Hepatocyte (in vitro differentiated cells): ENCODE measurements around the gene AGRN. TPM values are rescaled to one million over a fixed set of nuclear protein-coding genes. Genes with fewer than 3 reads are reported as not detected.
"Not testable (repeated sequence)": the region's sequence is repeated elsewhere in the genome, so short reads cannot be mapped to it uniquely, and the experiment has no call there.

Experiments used
- DNase-seq: peaks from one replicate; pipeline ENCODE4 v3.0.0-alpha.2; 2016; ENCODE audit warnings: low spot score
- H2AFZ ChIP-seq: fragments of 200-600 bp; sonication (generic); 2 replicates; pipeline ENCODE4 v1.6.0; 2016; ENCODE audit warnings: antibody characterized with exemption, mild to moderate bottlenecking
- H3K27ac ChIP-seq: fragments of 200-600 bp; sonication (generic); 2 replicates; pipeline ENCODE4 v1.5.1; 2016; ENCODE audit warnings: mild to moderate bottlenecking
- H3K27me3 ChIP-seq: fragments of 200-600 bp; sonication (generic); 2 replicates; pipeline ENCODE4 v1.6.1; 2016
- H3K36me3 ChIP-seq: fragments of 200-600 bp; sonication (generic); replicated peaks from 2 replicates; pipeline ENCODE4 v1.5.1; 2016; ENCODE audit warnings: low read depth; ENCODE audit not compliant: insufficient read depth
- H3K4me1 ChIP-seq: fragments of 200-600 bp; sonication (generic); 2 replicates; pipeline ENCODE4 v1.5.1; 2016; ENCODE audit warnings: mild to moderate bottlenecking, moderate library complexity; ENCODE audit not compliant: insufficient read depth
- H3K4me2 ChIP-seq: fragments of 200-600 bp; sonication (generic); 2 replicates; pipeline ENCODE4 v1.6.0; 2016
- H3K4me3 ChIP-seq: fragments of 200-600 bp; sonication (generic); 2 replicates; pipeline ENCODE4 v1.5.1; 2016; ENCODE audit warnings: mild to moderate bottlenecking
- H3K79me2 ChIP-seq: fragments of 200-600 bp; sonication (generic); 2 replicates; pipeline ENCODE4 v1.6.0; 2017; ENCODE audit warnings: mild to moderate bottlenecking
- H3K9me2 ChIP-seq: fragments of 200-600 bp; sonication (generic); replicated peaks from 2 replicates; pipeline ENCODE4 v1.6.0; 2017; ENCODE audit warnings: mild to moderate bottlenecking; ENCODE audit not compliant: insufficient read depth
- H3K9me3 ChIP-seq: fragments of 200-600 bp; sonication (generic); 2 replicates; pipeline ENCODE4 v1.5.1; 2016; ENCODE audit warnings: low read depth, mild to moderate bottlenecking
- H4K20me1 ChIP-seq: fragments of 200-600 bp; sonication (generic); 2 replicates; pipeline ENCODE4 v1.6.0; 2016; ENCODE audit warnings: mild to moderate bottlenecking; ENCODE audit not compliant: insufficient read depth, poor library complexity, severe bottlenecking
- EZH2 ChIP-seq: fragments of 200-600 bp; sonication (generic); IDR thresholded peaks from 2 replicates; pipeline ENCODE4 v1.6.1; 2016; ENCODE audit warnings: antibody characterized with exemption, mild to moderate bottlenecking, borderline replicate concordance
- EZH2phosphoT487 ChIP-seq: fragments of 200-600 bp; sonication (generic); IDR thresholded peaks from one replicate; pipeline ENCODE4 v1.6.1; 2018; ENCODE audit warnings: antibody characterized with exemption, mild to moderate bottlenecking, low read depth, moderate library complexity; ENCODE audit not compliant: unreplicated experiment, severe bottlenecking
- WGBS: methylation state at CpG from one replicate; pipeline ENCODE4 v1.1.6; 2016; ENCODE audit warnings: low lambda C conversion rate; ENCODE audit errors: missing lambda C conversion rate; 5-methylcytosine and 5-hydroxymethylcytosine counted together
- polyA plus RNA-seq: library from polyadenylated mRNA; unstranded; fragments of >200 nt; fragmentation: Nextera tagmentation; extraction: Ambion mirVana; gene quantifications from 2 replicates; pipeline ENCODE4 v1.2.1, GENCODE V29; 2016
- small RNA-seq: library from RNA; depleted of rRNA; stranded (forward); fragments of <200 nt; gene quantifications from one replicate; pipeline ENCODE3, GENCODE V24; 2014
- total RNA-seq: library from RNA; depleted of rRNA; stranded (reverse); fragments of >200 nt; gene quantifications from 2 replicates; pipeline ENCODE4 v1.2.3, GENCODE V29; 2014
- TF ChIP-seq, protein P1 (sequence below): fragments of 200-600 bp; sonication (generic); IDR thresholded peaks from 2 replicates; pipeline ENCODE4 v1.5.1; 2016; ENCODE audit warnings: antibody characterized with exemption, mild to moderate bottlenecking; ENCODE audit not compliant: poor library complexity

Gene AGRN
- total and polyA plus RNA-seq, 2 experiments from 2014 or later: 53.3 to 81.8 TPM

DNA sequence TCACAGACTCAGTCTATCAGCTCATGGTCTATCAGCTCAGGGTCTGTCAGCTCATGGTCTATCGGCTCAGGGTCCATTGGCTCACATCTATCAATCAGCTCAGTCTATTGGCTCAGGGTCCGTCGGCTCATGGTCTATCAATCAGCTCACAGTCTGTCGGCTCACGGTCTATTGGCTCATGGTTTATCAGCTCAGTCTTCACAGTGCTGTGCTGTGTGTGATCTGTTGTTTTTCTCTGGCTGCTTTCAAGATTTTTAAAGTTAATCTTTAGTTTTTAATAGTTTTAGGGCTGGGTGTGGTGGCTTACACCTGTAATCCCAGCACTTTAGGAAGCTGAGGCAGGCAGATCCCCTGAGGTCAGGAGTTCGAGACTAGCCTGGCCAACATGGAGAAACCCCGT is 81.6 kb downstream of the AGRN start:
- Histone ChIP-seq H2AFZ (no peak overlapping the region), H3K4me1 (no peaks in the 10 kb centered on the region), H4K20me1 (no peaks in the 10 kb centered on the region), H3K27me3 (no peaks in the 10 kb centered on the region), H3K27ac (no peak overlapping the region), H3K79me2 (peaks cover 6% of the 10 kb centered on the region), H3K4me2 (no peak overlapping the region), H3K9me2 (no peaks in the 10 kb centered on the region), H3K4me3 (no peak overlapping the region), H3K36me3 (no peaks in the 10 kb centered on the region), H3K9me3 (no peaks in the 10 kb centered on the region)
- no peak for DNase-seq
- TF ChIP-seq, protein P1, sequence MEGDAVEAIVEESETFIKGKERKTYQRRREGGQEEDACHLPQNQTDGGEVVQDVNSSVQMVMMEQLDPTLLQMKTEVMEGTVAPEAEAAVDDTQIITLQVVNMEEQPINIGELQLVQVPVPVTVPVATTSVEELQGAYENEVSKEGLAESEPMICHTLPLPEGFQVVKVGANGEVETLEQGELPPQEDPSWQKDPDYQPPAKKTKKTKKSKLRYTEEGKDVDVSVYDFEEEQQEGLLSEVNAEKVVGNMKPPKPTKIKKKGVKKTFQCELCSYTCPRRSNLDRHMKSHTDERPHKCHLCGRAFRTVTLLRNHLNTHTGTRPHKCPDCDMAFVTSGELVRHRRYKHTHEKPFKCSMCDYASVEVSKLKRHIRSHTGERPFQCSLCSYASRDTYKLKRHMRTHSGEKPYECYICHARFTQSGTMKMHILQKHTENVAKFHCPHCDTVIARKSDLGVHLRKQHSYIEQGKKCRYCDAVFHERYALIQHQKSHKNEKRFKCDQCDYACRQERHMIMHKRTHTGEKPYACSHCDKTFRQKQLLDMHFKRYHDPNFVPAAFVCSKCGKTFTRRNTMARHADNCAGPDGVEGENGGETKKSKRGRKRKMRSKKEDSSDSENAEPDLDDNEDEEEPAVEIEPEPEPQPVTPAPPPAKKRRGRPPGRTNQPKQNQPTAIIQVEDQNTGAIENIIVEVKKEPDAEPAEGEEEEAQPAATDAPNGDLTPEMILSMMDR: no peak
- TF ChIP-seq EZH2 (no peak), EZH2phosphoT487 (no peak)
- WGBS: 97% methylated on average over 7 of the region's 7 CpGs

DNA sequence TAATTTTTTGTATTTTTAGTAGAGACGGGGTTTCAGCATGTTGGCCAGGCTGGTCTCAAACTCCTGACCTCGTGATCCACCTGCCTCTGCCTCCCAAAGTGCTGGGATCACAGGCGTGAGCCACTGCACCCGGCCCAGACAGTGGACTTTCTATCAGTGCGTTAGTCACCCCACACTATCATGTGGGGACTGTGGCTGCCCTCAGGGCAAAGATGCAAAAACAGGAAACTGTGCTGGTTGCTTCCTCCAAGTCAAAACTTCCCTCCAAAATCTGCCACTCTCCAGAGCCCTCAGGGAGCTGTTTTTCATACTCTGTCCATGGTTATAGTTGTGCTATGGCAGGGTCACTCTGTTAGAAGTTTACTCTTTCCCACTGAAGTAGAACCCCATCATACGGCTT is 84.2 kb downstream of the AGRN start:
- H2AFZ ChIP-seq, H3K79me2 ChIP-seq, H4K20me1 ChIP-seq, H3K4me2 ChIP-seq, H3K4me3 ChIP-seq, DNase-seq, H3K27me3 ChIP-seq, H3K4me1 ChIP-seq, H3K27ac ChIP-seq, H3K9me3 ChIP-seq, H3K9me2 ChIP-seq, H3K36me3 ChIP-seq: not testable (repeated sequence)
- WGBS: 91% methylated on average over 6 of the region's 6 CpGs

Small RNA genes lying within 50 kb of the gene (small RNA-seq; reads per million reads assigned to genes)
- gene AL645608.3: not detected

Other genes with a start within 250 kb of the AGRN start
- gene SAMD11, start 96.2 kb upstream of the AGRN start, total RNA-seq: 9.5 and 10.2 TPM in 2 replicates
- 17.1 and 20.1 TPM in 2 replicates for gene SAMD11, start 96.2 kb upstream of the AGRN start, polyA plus RNA-seq
- 29.3 and 44.3 TPM in 2 replicates for gene NOC2L, start 60.9 kb upstream of the AGRN start, total RNA-seq
- 66.6 and 68.1 TPM in 2 replicates for gene NOC2L, start 60.9 kb upstream of the AGRN start, polyA plus RNA-seq
- 4.1 and 13.8 TPM in 2 replicates for gene KLHL17, start 59.5 kb upstream of the AGRN start, total RNA-seq
- gene KLHL17, start 59.5 kb upstream of the AGRN start, polyA plus RNA-seq: 25.0 and 35.4 TPM in 2 replicates
- gene PLEKHN1, start 53.6 kb upstream of the AGRN start, total RNA-seq: 0.60 and 0.72 TPM in 2 replicates
- 2.4 and 5.6 TPM in 2 replicates for gene PLEKHN1, start 53.6 kb upstream of the AGRN start, polyA plus RNA-seq
- gene PERM1, start 38.0 kb upstream of the AGRN start, total RNA-seq: not detected in 2 replicates
- 1.3 and 1.6 TPM in 2 replicates for gene PERM1, start 38.0 kb upstream of the AGRN start, polyA plus RNA-seq
- gene HES4, start 20.0 kb upstream of the AGRN start, total RNA-seq: 21.4 and 28.7 TPM in 2 replicates
- gene HES4, start 20.0 kb upstream of the AGRN start, polyA plus RNA-seq: 74.5 and 107 TPM in 2 replicates
- gene ISG15, start 6.6 kb upstream of the AGRN start, total RNA-seq: 62.3 and 86.0 TPM in 2 replicates
- gene ISG15, start 6.6 kb upstream of the AGRN start, polyA plus RNA-seq: 88.5 and 89.6 TPM in 2 replicates
- gene RNF223, start 54.2 kb downstream of the AGRN start, total RNA-seq: 0.08 and 0.43 TPM in 2 replicates
- gene RNF223, start 54.2 kb downstream of the AGRN start, polyA plus RNA-seq: 0.88 and 2.6 TPM in 2 replicates
- gene C1orf159, start 96.0 kb downstream of the AGRN start, total RNA-seq: 7.1 and 9.2 TPM in 2 replicates
- gene C1orf159, start 96.0 kb downstream of the AGRN start, polyA plus RNA-seq: 21.7 and 25.1 TPM in 2 replicates
- not detected in 2 replicates for gene TTLL10, start 153.8 kb downstream of the AGRN start, total RNA-seq
- 0.38 and 0.69 TPM in 2 replicates for gene TTLL10, start 153.8 kb downstream of the AGRN start, polyA plus RNA-seq
- not detected in 2 replicates for gene TNFRSF18, start 186.5 kb downstream of the AGRN start, total RNA-seq
- gene TNFRSF18, start 186.5 kb downstream of the AGRN start, polyA plus RNA-seq: 0.86 and 1.3 TPM in 2 replicates
- gene TNFRSF4, start 194.0 kb downstream of the AGRN start, total RNA-seq: 0.28 TPM in 1 of 2 replicates, not detected in the other
- gene TNFRSF4, start 194.0 kb downstream of the AGRN start, polyA plus RNA-seq: 0.34 TPM in 1 of 2 replicates, not detected in the other
- gene SDF4, start 211.9 kb downstream of the AGRN start, total RNA-seq: 110 and 156 TPM in 2 replicates
- gene SDF4, start 211.9 kb downstream of the AGRN start, polyA plus RNA-seq: 296 and 311 TPM in 2 replicates
- 28.8 and 28.9 TPM in 2 replicates for gene B3GALT6, start 212.1 kb downstream of the AGRN start, total RNA-seq
- 36.3 and 36.9 TPM in 2 replicates for gene B3GALT6, start 212.1 kb downstream of the AGRN start, polyA plus RNA-seq
- 3.8 and 4.1 TPM in 2 replicates for gene C1QTNF12, start 226.6 kb downstream of the AGRN start, total RNA-seq
- 5.2 and 6.6 TPM in 2 replicates for gene C1QTNF12, start 226.6 kb downstream of the AGRN start, polyA plus RNA-seq